HepG2 (cell line): ENCODE measurements around the gene HABP2. TPM values are rescaled to one million over a fixed set of nuclear protein-coding genes. Genes with fewer than 3 reads are reported as not detected.

Source experiments
- ATAC-seq: fragments of 200-7000 bp; cut with Tn5 transposase; 3 replicates; pipeline ENCODE4 v1.9.1; 2020; ENCODE audit warnings: mild to moderate bottlenecking, moderate library complexity
- BruUV-seq: library from RNA; stranded (reverse); fragments of 400-500 nt; replicated peaks from 2 replicates; lab custom pipeline; 2021; lab: Mats Ljungman, UMichigan
- CTCF ChIA-PET: fragments of 300-600 bp; formaldehyde crosslinking; extraction: SDS; loops from one replicate; lab custom pipeline; 2021; ENCODE audit warnings: low total read pairs, inconsistent platforms, low intra/inter-chr PET ratio; lab: Yijun Ruan, JAX
- POLR2A ChIA-PET: fragments of 350-600 bp; sonication (Branson Sonifier 250); formaldehyde crosslinking; loops from one replicate; lab custom pipeline; 2020; ENCODE audit warnings: antibody characterized with exemption, inconsistent platforms; lab: Yijun Ruan, JAX
- DNase-seq: peaks from one replicate; pipeline ENCODE4 v3.0.0-alpha.2; 2015; ENCODE audit warnings: low spot score
- FAIRE-seq: peaks from 3 replicates; lab custom pipeline; 2011; peaks lifted over from hg19 to GRCh38; lab: Jason Lieb, UNC
- H2AFZ ChIP-seq: one replicate; pipeline ENCODE4 v1.6.1; 2011; ENCODE audit warnings: low read length, inconsistent platforms
- H3K27ac ChIP-seq: fragments of 300-600 bp; 3 replicates; pipeline ENCODE4 v1.8.0; 2011; ENCODE audit warnings: mixed run types, mild to moderate bottlenecking, mixed read lengths, low read length, inconsistent platforms; ENCODE audit not compliant: insufficient read depth; ENCODE audit errors: extremely low read length
- H3K27me3 ChIP-seq, 2 experiments: fragments of 200-600 bp in 1 of 2; 2 replicates in 1 of 2; 3 replicates in 1 of 2; pipeline versions ENCODE4 v1.6.0 to v1.8.0; 2011; ENCODE audit warnings: low read length in 2 of 2, mild to moderate bottlenecking in 2 of 2, moderate library complexity in 2 of 2, inconsistent platforms in 1 of 2; ENCODE audit not compliant: insufficient read depth in 2 of 2, control insufficient read depth in 1 of 2
- H3K36me3 ChIP-seq, 2 experiments: fragments of 200-600 bp in 1 of 2; replicated peaks in 1 of 2; 2 replicates in 1 of 2; 3 replicates in 1 of 2; pipeline versions ENCODE4 v1.5.1 to v1.8.0; 2011; ENCODE audit warnings: low read length in 2 of 2, inconsistent platforms in 1 of 2; ENCODE audit not compliant: insufficient read depth in 2 of 2, control insufficient read depth in 1 of 2
- H3K4me1 ChIP-seq: 2 replicates; pipeline ENCODE4 v1.5.1; 2012; ENCODE audit warnings: low read length, inconsistent platforms; ENCODE audit not compliant: insufficient read depth
- H3K4me2 ChIP-seq: 2 replicates; pipeline ENCODE4 v1.6.0; 2011; ENCODE audit warnings: low read depth, low read length, inconsistent platforms
- H3K4me3 ChIP-seq, 3 experiments: fragments of 200-600 bp in 1 of 3; sonication (generic), shearing (Covaris generic) in 1 of 3; replicated peaks in 1 of 3; 2 replicates each; pipeline ENCODE4 v1.5.1; 2011 to 2016; ENCODE audit warnings: low read length in 3 of 3, inconsistent platforms in 2 of 3, low read depth in 2 of 3, mild to moderate bottlenecking in 2 of 3, control low read depth in 1 of 3, mixed read lengths in 1 of 3; ENCODE audit not compliant: insufficient read depth in 1 of 3
- H3K79me2 ChIP-seq: one replicate; pipeline ENCODE4 v1.6.1; 2011; ENCODE audit warnings: low read length, inconsistent platforms; ENCODE audit not compliant: insufficient read depth
- H3K9ac ChIP-seq: 2 replicates; pipeline ENCODE4 v1.6.0; 2011; ENCODE audit warnings: mild to moderate bottlenecking, low read depth, low read length, inconsistent platforms; ENCODE audit not compliant: insufficient read depth
- H3K9me3 ChIP-seq: 2 replicates; pipeline ENCODE4 v1.5.1; 2012; ENCODE audit warnings: mild to moderate bottlenecking, low read length
- H4K20me1 ChIP-seq: 2 replicates; pipeline ENCODE4 v1.6.0; 2011; ENCODE audit warnings: inconsistent platforms, mild to moderate bottlenecking, low read length, moderate library complexity; ENCODE audit not compliant: insufficient read depth
- GATAD2A ChIP-seq: IDR thresholded peaks from 2 replicates; pipeline ENCODE4 v1.6.1; 2016
- MLX ChIP-seq: IDR thresholded peaks from 2 replicates; pipeline ENCODE4 v1.6.1; 2016
- MNT ChIP-seq: fragments of 450-650 bp; IDR thresholded peaks from 2 replicates; pipeline ENCODE4 v1.6.1; 2016
- TSC22D2 ChIP-seq: sonication (generic); formaldehyde crosslinking; IDR thresholded peaks from 2 replicates; pipeline ENCODE4 v1.5.1; 2020; ENCODE audit warnings: missing genetic modification reagents, mild to moderate bottlenecking, borderline replicate concordance
- ZNF292 ChIP-seq: sonication (generic); formaldehyde crosslinking; IDR thresholded peaks from 2 replicates; pipeline ENCODE4 v1.8.1; 2022; ENCODE audit warnings: mild to moderate bottlenecking, low read depth, missing genetic modification reagents, borderline replicate concordance
- ZNF337 ChIP-seq: sonication (generic); formaldehyde crosslinking; IDR thresholded peaks from 2 replicates; pipeline ENCODE4 v1.5.1; 2020; ENCODE audit warnings: missing genetic modification reagents, low read depth, mild to moderate bottlenecking, borderline replicate concordance
- ZNF577 ChIP-seq: sonication (generic); formaldehyde crosslinking; IDR thresholded peaks from 2 replicates; pipeline ENCODE4 v1.4.0; 2020; ENCODE audit warnings: mild to moderate bottlenecking, low read depth, missing genetic modification reagents, borderline replicate concordance
- ZNF766 ChIP-seq: sonication (generic); formaldehyde crosslinking; IDR thresholded peaks from 2 replicates; pipeline ENCODE4 v1.5.0; 2020; ENCODE audit warnings: missing genetic modification reagents, borderline replicate concordance
- ZNF839 ChIP-seq: sonication (generic); formaldehyde crosslinking; IDR thresholded peaks from 2 replicates; pipeline ENCODE4 v1.4.0; 2020; ENCODE audit warnings: missing genetic modification reagents, mild to moderate bottlenecking, borderline replicate concordance
- ZNF883 ChIP-seq: sonication (generic); formaldehyde crosslinking; IDR thresholded peaks from 2 replicates; pipeline ENCODE4 v1.5.1; 2020; ENCODE audit warnings: mild to moderate bottlenecking, missing genetic modification reagents; ENCODE audit errors: not compliant biosample characterization
- ZSCAN25 ChIP-seq: sonication (generic); formaldehyde crosslinking; IDR thresholded peaks from 2 replicates; pipeline ENCODE4 v1.8.0; 2022; ENCODE audit warnings: mild to moderate bottlenecking, missing genetic modification reagents
- WGBS: methylation state at CpG from one replicate; pipeline ENCODE4 v1.1.6; 2017; ENCODE audit warnings: low lambda C conversion rate; 5-methylcytosine and 5-hydroxymethylcytosine counted together
- in situ Hi-C: cut with HindIII; loops from 2 replicates; pipeline ENCODE4 v1.10.0; 2017; ENCODE audit warnings: low pct_unique_long_range_greater_than_20kb; ENCODE audit not compliant: extremely low pct_ligation_motif_present
- intact Hi-C: fragments of 100-400 bp; cut with micrococcal nuclease; formaldehyde crosslinking; loops from one replicate; pipeline ENCODE4 v1.10.0; 2022; ENCODE audit not compliant: unreplicated experiment
- polyA plus RNA-seq, 8 experiments: library from polyadenylated mRNA; depleted of rRNA in 3 of 8; stranded (reverse) in 7 of 8; unstranded in 1 of 8; fragments of >200 nt; fragmentation: Illumina TruSeq in 4 of 8; extraction: Trizol in 4 of 8; gene quantifications; 2 replicates each; pipeline versions ENCODE4 v1.2.1 to v1.2.3, GENCODE V29; 2011 to 2016; ENCODE audit warnings: low read depth in 4 of 8, missing spikeins in 1 of 8, mixed read lengths in 1 of 8; ENCODE audit not compliant: insufficient read depth in 1 of 8
- total RNA-seq, 5 experiments: library from RNA; depleted of rRNA; stranded (reverse); fragments of >200 nt; fragmentation: Illumina TruSeq; extraction: Trizol; gene quantifications; 2 replicates each; pipeline ENCODE4 v1.2.3, GENCODE V29; 2016; ENCODE audit warnings: low read depth in 1 of 5
- TF ChIP-seq, protein P1 (sequence below): sonication (generic); formaldehyde crosslinking; IDR thresholded peaks from 2 replicates; pipeline ENCODE4 v1.5.0; 2020; ENCODE audit warnings: missing genetic modification reagents, mild to moderate bottlenecking, borderline replicate concordance

Gene HABP2
- total and polyA plus RNA-seq, 2 of the 13 experiments (the other 11 are each of a cell fraction or from before 2014, with no cell fraction given) = 0.12 to 0.13 TPM

- Histone ChIP-seq H2AFZ (no peak overlapping the region), H3K9me3 (no peaks in the 10 kb centered on the region), H3K79me2 (no peaks in the 10 kb centered on the region), H3K4me3 (no peak overlapping the region), H3K27ac (no peak overlapping the region), H4K20me1 (no peaks in the 10 kb centered on the region), H3K9ac (no peak overlapping the region), H3K4me2 (no peak overlapping the region), H3K27me3 (peaks cover 3 to 10% of the 10 kb centered on the region in 2 experiments; a peak in 2 of 5 replicates), H3K36me3 (no peaks in the 10 kb centered on the region), H3K4me1 (peaks cover 11% of the 10 kb centered on the region)
- TF ChIP-seq, protein P1, sequence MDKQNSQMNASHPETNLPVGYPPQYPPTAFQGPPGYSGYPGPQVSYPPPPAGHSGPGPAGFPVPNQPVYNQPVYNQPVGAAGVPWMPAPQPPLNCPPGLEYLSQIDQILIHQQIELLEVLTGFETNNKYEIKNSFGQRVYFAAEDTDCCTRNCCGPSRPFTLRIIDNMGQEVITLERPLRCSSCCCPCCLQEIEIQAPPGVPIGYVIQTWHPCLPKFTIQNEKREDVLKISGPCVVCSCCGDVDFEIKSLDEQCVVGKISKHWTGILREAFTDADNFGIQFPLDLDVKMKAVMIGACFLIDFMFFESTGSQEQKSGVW (CRISPR knock-in tag) = no peak
- TF ChIP-seq ZNF883 (no peak), ZNF766 (CRISPR knock-in tag) (no peak), ZNF839 (CRISPR knock-in tag) (no peak), ZNF337 (CRISPR knock-in tag) (no peak), ZSCAN25 (CRISPR knock-in tag) (no peak)
- WGBS = 64% methylated on average over 2 of the region's 3 CpGs
- no peak for ATAC-seq
- in situ Hi-C loops (no loop called here), intact Hi-C loops (no loop called here)
- FAIRE-seq = no peak
- ChIA-PET POLR2A (no interaction called here), CTCF (no interaction called here)
- no peak for DNase-seq
- BruUV-seq = no TSS peak
Observed at GRCh38 chr10:113532724-113533123, 20.1 kb upstream of the HABP2 start.

DNA sequence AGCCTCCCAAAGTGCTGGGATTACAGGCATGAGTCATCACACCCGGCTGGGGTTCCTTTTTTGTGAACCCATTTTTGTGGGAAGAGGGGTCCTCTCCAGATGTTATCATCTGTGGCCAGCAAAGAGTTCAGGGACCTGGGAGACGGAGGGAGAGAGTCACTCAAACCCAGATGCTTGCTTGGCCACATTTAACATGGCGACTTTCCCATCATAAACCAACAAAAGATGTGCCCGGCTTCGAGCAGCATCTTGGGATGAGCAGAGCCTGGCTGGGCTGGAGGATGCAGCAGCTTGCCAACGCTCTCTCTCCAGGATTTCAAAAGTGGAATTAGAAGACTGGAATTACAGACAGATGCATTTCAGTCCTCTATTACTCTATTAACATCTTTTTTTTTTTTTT, 19.1 kb upstream of the HABP2 start:
- H3K9me3 ChIP-seq = no peaks in the 10 kb centered on the region
- H3K4me1 ChIP-seq = peaks cover 20% of the 10 kb centered on the region
- no peak overlapping the region for H3K4me3 ChIP-seq
- TF ChIP-seq MLX (CRISPR knock-in tag) (no peak), TSC22D2 (CRISPR knock-in tag) (no peak), ZNF292 (CRISPR knock-in tag) (no peak), GATAD2A (CRISPR knock-in tag) (no peak), ZNF577 (no peak), MNT (no peak)
- intact Hi-C loops (no loop called here), in situ Hi-C loops (no loop called here)
- H4K20me1 ChIP-seq = no peaks in the 10 kb centered on the region
- ChIA-PET POLR2A (no interaction called here), CTCF (no interaction called here)
- no TSS peak for BruUV-seq
- FAIRE-seq (no peak), DNase-seq (no peak), ATAC-seq (no peak)
- 49% methylated on average over 5 of the region's 6 CpGs for WGBS
- H3K27me3 ChIP-seq = peaks cover 3 to 6% of the 10 kb centered on the region in 2 experiments; a peak in 2 of 5 replicates
- no peaks in the 10 kb centered on the region for H3K79me2 ChIP-seq
- H3K4me2 ChIP-seq = no peak overlapping the region
- H2AFZ ChIP-seq = no peak overlapping the region
- H3K9ac ChIP-seq = no peak overlapping the region
- H3K36me3 ChIP-seq = no peaks in the 10 kb centered on the region
- H3K27ac ChIP-seq = no peak overlapping the region
